ENCODE data around the gene ZBTB8A.
"Not testable (repeated sequence)": the region's sequence is repeated elsewhere in the genome, so short reads cannot be mapped to it uniquely, and the experiment has no call there.

Gene ZBTB8A

GRCh38 chr1:32533792-32534327 lies 5.4 kb upstream of the ZBTB8A start:
- Histone ChIP-seq H3K9me3 (peaks cover 23% of the 10 kb centered on the region), H3K27me3 (peaks cover 37% of the 10 kb centered on the region), H4K20me1 (no peaks in the 10 kb centered on the region), H3K36me3 (no peaks in the 10 kb centered on the region), H3K27ac (no peak overlapping the region), H3K4me1 (peaks cover 19% of the 10 kb centered on the region), H3K4me2 (peak overlapping the region; percentile 20), H3K4me3 (no peak overlapping the region), H3K9ac (no peak overlapping the region)
- no peak for TF ChIP-seq Cebpa-rat (IDR thresholded peaks at IDR 0.05)

- H3K27ac ChIP-seq, result no peak overlapping the region
- no peaks in the 10 kb centered on the region for H3K36me3 ChIP-seq
- H3K9ac ChIP-seq, result no peak overlapping the region
- no peaks in the 10 kb centered on the region for H4K20me1 ChIP-seq
- H3K4me3 ChIP-seq, result no peak overlapping the region
- TF ChIP-seq Cebpa-rat (IDR thresholded peaks at IDR 0.05), result no peak
- peaks cover 30% of the 10 kb centered on the region for H3K4me1 ChIP-seq
- H3K9me3 ChIP-seq, result peaks cover 12% of the 10 kb centered on the region
- H3K4me2 ChIP-seq, result no peak overlapping the region; the same call in 1 of the 2 replicates
- peaks cover 60% of the 10 kb centered on the region for H3K27me3 ChIP-seq
Measured at GRCh38 chr1:32536117-32536516, 3.1 kb upstream of the ZBTB8A start.

- H4K20me1 ChIP-seq, result no peaks in the 10 kb centered on the region
- no peak overlapping the region for H3K9ac ChIP-seq
- no peak for TF ChIP-seq Cebpa-rat (IDR thresholded peaks at IDR 0.05)
- H3K4me1 ChIP-seq, result peaks cover 30% of the 10 kb centered on the region
- no peak overlapping the region for H3K27ac ChIP-seq
- peaks cover 66% of the 10 kb centered on the region for H3K27me3 ChIP-seq
- H3K9me3 ChIP-seq, result peaks cover 6% of the 10 kb centered on the region
- no peak overlapping the region for H3K4me2 ChIP-seq
- H3K4me3 ChIP-seq, result no peak overlapping the region
- no peaks in the 10 kb centered on the region for H3K36me3 ChIP-seq
Measured at GRCh38 chr1:32536764-32537163, 2.5 kb upstream of the ZBTB8A start.

- Histone ChIP-seq H3K27me3 (peaks cover 65% of the 10 kb centered on the region), H3K27ac (peak overlapping the region; percentile 70)
Measured at GRCh38 chr1:32539584-32540571, 651 bp downstream of the ZBTB8A start.

DNA sequence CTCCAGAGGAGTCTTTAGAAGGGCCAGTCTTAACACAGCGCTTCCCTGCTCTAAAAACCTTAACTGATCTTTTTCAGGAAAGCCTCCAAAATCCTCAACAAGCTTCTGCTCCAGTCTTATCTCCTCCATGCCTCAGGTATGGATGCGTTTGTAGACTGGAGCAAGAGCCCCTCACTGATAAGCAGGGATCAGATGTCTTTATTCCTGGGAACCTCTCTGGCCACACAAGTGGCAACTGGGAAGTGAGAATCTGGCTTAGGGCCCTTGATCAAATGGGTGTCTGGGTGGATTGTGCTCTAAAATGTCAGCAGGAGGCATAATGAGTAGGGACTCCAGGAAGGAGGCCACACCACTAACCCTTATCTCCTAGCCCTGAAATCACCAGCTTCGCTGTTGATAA lies 1.4 kb downstream of the ZBTB8A start:
- Histone ChIP-seq H4K20me1 (no peaks in the 10 kb centered on the region), H3K27ac (no peak overlapping the region), H3K9ac (no peak overlapping the region), H3K4me2 (peak overlapping the region; percentile 80), H3K9me3 (no peaks in the 10 kb centered on the region), H3K4me1 (peaks cover 18% of the 10 kb centered on the region; the same call in 1 of the 2 replicates), H3K4me3 (no peak overlapping the region), H3K36me3 (no peaks in the 10 kb centered on the region), H3K27me3 (peaks cover 58% of the 10 kb centered on the region)
- no peak for TF ChIP-seq Cebpa-rat (IDR thresholded peaks at IDR 0.05)

More at GRCh38 chr1:32539584-32540571, 651 bp downstream of the ZBTB8A start:
- Histone ChIP-seq H4K20me1 (no peaks in the 10 kb centered on the region), H3K36me3 (no peaks in the 10 kb centered on the region), H3K4me3 (peak overlapping the region; percentile 75), H3K9me3 (no peaks in the 10 kb centered on the region), H3K4me2 (peak overlapping the region; percentile 80), H3K9ac (peak overlapping the region; percentile 79), H3K4me1 (peaks cover 18% of the 10 kb centered on the region; the same call in 1 of the 2 replicates)
- no peak for TF ChIP-seq Cebpa-rat (IDR thresholded peaks at IDR 0.05)

DNA sequence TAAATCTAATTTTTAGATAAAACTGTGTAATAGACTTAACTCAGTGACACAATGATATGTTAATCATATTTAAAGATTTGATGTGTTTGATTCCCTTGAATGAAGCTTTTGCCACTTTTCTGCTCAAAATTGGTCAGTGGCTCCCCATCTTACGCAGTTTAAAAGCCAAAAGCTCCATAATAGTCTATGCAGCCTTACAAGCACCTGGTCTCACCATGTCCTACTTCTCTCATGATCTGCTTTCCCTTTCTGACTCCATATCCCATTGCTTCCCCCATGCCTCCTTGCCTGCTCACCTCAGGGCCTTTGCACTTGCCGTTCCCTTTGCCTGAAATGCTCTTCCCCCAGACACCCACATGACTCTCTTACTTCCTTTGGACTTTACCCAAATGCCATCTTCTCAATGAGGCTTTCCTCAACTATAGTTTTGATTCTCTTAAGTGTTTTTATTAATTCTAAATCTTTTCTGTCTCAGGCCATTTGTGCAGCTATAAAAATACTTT lies 1.9 kb downstream of the ZBTB8A start:
- Histone ChIP-seq H3K27ac (no peak overlapping the region), H3K4me3 (no peak overlapping the region), H3K4me1 (peaks cover 14% of the 10 kb centered on the region; the same call in 1 of the 2 replicates), H3K4me2 (no peak overlapping the region), H3K36me3 (no peaks in the 10 kb centered on the region), H4K20me1 (no peaks in the 10 kb centered on the region), H3K27me3 (peaks cover 53% of the 10 kb centered on the region), H3K9ac (no peak overlapping the region), H3K9me3 (no peaks in the 10 kb centered on the region)
- no peak for TF ChIP-seq Cebpa-rat (IDR thresholded peaks at IDR 0.05)

- Histone ChIP-seq H3K27ac (no peak overlapping the region), H3K36me3 (no peaks in the 10 kb centered on the region), H3K27me3 (peaks cover 4% of the 10 kb centered on the region; the same call in 1 of the 2 replicates), H3K4me2 (no peak overlapping the region), H3K9me3 (no peaks in the 10 kb centered on the region), H4K20me1 (no peaks in the 10 kb centered on the region), H3K4me3 (no peak overlapping the region), H3K9ac (no peak overlapping the region), H3K4me1 (no peaks in the 10 kb centered on the region)
- no peak for TF ChIP-seq Cebpa-rat (IDR thresholded peaks at IDR 0.05)
Measured at GRCh38 chr1:32546611-32547010, 7.4 kb downstream of the ZBTB8A start.

- no peak for TF ChIP-seq Cebpa-rat (IDR thresholded peaks at IDR 0.05)
- Histone ChIP-seq H4K20me1 (no peaks in the 10 kb centered on the region), H3K27me3 (no peaks in the 10 kb centered on the region), H3K4me1 (no peaks in the 10 kb centered on the region), H3K9ac (no peak overlapping the region), H3K27ac (no peak overlapping the region), H3K36me3 (no peaks in the 10 kb centered on the region), H3K4me2 (no peak overlapping the region), H3K4me3 (no peak overlapping the region), H3K9me3 (no peaks in the 10 kb centered on the region)
Measured at GRCh38 chr1:32549616-32550015, 10.4 kb downstream of the ZBTB8A start.

GRCh38 chr1:32554288-32554687 lies 15.1 kb downstream of the ZBTB8A start:
- no peak for TF ChIP-seq Cebpa-rat (IDR thresholded peaks at IDR 0.05)
- Histone ChIP-seq H3K4me3 (no peak overlapping the region), H4K20me1 (no peaks in the 10 kb centered on the region), H3K9ac (no peak overlapping the region), H3K4me2 (no peak overlapping the region), H3K9me3 (no peaks in the 10 kb centered on the region), H3K36me3 (peaks cover 3% of the 10 kb centered on the region; the same call in 1 of the 2 replicates), H3K4me1 (no peaks in the 10 kb centered on the region), H3K27ac (no peak overlapping the region), H3K27me3 (no peaks in the 10 kb centered on the region)

DNA sequence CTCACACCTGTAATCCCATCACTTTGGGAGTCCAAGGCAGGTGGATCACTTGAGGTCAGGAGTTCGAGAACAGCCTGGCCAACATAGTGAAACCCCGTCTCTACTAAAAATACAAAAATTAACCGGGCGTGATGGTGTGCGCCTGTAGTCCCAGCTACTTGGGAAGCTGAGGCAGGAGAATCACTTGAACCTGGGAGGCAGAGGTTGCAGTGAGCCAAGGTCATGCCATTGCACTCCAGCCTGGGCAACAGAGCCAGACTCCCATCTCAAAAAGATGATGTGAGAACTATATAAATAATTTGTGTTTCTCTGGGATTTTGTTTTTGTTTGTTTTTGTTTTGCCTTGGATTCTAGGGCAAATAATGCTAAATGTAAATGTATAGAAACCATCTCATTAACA lies 17.8 kb downstream of the ZBTB8A start:
- H3K4me2 ChIP-seq, H3K9ac ChIP-seq, H4K20me1 ChIP-seq, H3K4me3 ChIP-seq, H3K9me3 ChIP-seq, H3K4me1 ChIP-seq, H3K27ac ChIP-seq, H3K27me3 ChIP-seq: not testable (repeated sequence)
- H3K36me3 ChIP-seq, result peaks cover 18% of the 10 kb centered on the region; the same call in 1 of the 2 replicates
